ENCODE measurements around the gene ZNF442.
"Not testable (repeated sequence)": the region's sequence is repeated elsewhere in the genome, so short reads cannot be mapped to it uniquely, and the experiment has no call there.

ZNF442 gene

DNA sequence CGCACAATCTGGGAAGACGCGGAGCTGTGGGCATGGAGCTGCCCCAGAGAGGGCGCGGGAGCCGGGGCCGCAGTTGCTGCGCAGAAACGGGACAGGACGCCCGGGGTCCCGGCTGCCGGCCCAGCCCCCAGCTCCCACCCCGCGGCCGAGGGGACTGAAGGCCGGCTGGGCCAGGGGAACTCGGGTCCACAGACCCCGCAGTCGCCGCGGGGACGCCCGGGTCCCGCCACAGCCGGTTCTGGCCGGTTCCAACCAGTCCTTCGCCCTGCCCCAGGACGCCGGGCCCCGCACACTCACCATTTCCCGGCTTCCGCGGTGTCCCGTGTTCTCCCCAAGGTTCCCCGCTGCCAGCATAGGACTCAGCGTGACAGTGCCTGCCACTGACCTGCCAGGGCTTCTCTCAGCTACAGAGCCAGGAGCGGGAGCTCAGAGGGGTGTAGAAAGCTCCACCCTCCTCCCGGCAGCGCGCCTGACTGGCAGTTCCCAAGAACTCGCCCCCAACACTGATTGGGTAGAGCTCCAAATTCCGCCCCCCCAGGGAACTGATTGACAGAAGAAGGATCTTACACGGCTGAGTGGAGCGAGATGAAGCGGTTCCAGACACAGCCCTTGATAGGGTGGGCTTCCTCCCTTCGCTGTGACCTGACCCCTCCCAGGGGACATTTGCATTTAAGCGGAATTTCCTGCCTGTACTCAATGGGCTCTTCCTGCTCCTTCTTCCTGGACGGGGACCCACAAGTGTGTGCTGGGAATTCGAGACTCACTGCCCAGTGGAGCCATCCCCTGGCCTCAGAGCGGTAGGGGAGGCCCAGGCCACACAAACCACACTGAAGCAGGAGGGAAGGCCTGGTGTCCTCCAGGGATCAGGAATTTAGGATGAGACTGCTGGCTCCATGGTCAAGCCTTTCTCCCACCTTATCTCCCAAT, at the start of gene ZNF442:
ZNF442 (minus strand) TSS at position 448 of the 927 bp plus-strand sequence. CDS start 2,052 bp downstream, outside the sequence.
- DNase-seq = peak; percentile 98

- DNase-seq = no peak
Measured at GRCh38 chr19:12411893-12412292, 46.4 kb upstream of the ZNF442 start.

GRCh38 chr19:12400633-12401502, 35.4 kb upstream of the ZNF442 start, which contains the start of gene ZNF799:
Gene ZNF799, minus strand, starts transcription at chr19:12401271. Its CDS starts 201 bp downstream, at chr19:12401070.
- DNase-seq = peak; percentile 99

DNA sequence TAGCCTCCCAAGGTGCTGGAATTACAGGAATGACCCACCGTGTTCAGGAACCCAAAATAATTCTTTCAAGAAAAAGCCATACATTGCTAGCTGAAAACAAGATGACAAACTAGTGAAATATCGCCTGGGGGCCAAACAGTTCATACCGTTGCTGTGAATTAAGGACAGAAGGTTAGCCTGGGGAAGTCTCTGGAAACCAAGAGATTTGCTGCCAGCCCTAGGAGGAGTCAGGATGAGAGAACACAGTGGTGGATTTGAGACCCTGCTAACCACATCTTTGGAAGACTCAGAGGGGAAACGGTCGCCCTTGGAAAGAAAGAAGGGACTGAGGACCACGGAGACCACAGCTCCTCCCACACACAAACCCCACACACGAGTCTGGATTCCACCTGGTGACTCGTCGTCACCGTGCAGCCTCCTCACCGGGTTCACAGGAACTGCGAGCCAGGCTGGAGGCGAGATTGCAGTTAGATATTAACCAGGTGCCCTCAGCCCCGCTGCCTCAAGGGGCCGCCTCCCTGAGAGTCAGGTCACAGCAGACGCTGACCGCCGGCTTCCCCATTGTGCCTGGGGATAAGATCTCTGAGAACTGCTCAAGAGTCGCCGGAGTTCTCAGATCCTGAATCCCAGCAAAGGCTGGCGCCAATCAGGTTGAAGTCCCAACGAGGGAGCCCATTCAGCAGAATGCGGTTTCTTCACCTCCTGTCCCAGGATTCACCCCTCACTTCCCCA, 34.6 kb upstream of the ZNF442 start:
- peak; percentile 83 for DNase-seq

- DNase-seq = not testable (repeated sequence)
Measured at GRCh38 chr19:12391148-12391547, 25.7 kb upstream of the ZNF442 start.

GRCh38 chr19:12386365-12386764, 20.9 kb upstream of the ZNF442 start:
- DNase-seq = not testable (repeated sequence)

DNA sequence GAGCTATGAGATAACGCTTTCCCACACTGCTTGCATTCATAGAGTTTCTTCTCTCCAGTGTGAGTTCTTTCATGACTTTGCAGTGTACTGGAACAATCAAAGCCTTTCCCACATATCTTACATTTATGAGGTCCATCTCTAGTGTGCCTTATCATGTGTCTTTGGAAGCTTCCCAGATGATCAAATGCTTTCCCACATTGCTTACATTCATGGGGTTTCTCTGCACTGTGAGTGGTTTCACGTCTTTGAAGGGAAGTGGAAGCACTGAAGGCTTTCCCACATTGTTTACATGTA, 14.9 kb upstream of the ZNF442 start:
- no peak for DNase-seq

- DNase-seq = no peak
Measured at GRCh38 chr19:12379732-12380443, 14.4 kb upstream of the ZNF442 start.

GRCh38 chr19:12374026-12374425, 8.5 kb upstream of the ZNF442 start:
- no peak for DNase-seq

- peak; percentile 52 for DNase-seq
Measured at GRCh38 chr19:12364391-12365235, 870 bp downstream of the ZNF442 start.

- DNase-seq = not testable (repeated sequence)
Measured at GRCh38 chr19:12362236-12362635, 3.2 kb downstream of the ZNF442 start.

GRCh38 chr19:12353375-12353774, 12.1 kb downstream of the ZNF442 start:
- no peak for DNase-seq

DNA sequence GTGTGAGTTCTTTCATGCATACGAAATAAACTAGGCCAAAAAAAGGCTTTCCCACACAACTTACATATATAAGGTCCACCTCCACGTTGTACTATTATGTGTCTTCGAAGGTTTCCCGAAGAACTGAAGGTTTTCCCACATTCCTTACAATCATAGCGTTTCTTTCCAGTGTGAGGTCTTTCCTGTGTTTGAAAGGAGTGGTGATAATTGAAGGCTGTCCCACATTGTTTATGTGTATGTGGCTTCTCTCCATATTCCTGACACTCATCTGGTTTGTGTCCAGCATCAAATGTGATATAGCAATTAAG, 14.6 kb downstream of the ZNF442 start:
- DNase-seq = no peak

DNA sequence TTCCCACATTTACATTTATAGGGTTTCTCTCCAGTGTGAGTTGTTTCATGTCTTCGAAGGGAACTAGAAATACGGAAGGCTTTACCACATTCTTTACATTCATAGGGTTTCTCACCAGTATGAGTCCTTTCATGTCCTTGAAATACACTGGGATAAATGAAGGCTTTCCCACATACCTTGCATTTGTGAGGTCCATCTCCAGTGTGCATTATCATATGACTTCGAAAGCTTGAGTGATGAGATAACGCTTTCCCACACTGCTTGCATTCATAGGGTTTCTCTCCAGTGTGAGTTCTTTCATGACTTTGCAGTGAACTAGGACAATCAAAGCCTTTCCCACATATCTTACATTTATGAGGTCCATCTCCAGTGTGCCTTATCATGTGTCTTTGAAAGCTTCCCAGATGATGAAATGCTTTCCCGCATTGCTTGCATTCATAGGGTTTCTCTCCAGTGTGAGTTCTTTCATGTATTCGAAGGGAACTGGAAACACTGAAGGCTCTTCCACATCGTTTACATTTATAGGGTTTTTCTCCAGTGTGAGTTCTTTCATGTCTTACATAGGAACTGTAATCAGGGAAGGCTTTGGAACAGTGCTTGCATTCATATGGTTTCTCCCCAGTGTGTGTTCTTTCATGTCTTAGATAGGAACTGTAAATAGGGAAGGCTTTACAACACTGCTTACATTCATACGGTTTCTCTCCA, 15.1 kb downstream of the ZNF442 start:
- DNase-seq = no peak

- DNase-seq = no peak
Measured at GRCh38 chr19:12346896-12347295, 18.6 kb downstream of the ZNF442 start.

GRCh38 chr19:12345197-12345596, 20.3 kb downstream of the ZNF442 start:
- no peak for DNase-seq

DNA sequence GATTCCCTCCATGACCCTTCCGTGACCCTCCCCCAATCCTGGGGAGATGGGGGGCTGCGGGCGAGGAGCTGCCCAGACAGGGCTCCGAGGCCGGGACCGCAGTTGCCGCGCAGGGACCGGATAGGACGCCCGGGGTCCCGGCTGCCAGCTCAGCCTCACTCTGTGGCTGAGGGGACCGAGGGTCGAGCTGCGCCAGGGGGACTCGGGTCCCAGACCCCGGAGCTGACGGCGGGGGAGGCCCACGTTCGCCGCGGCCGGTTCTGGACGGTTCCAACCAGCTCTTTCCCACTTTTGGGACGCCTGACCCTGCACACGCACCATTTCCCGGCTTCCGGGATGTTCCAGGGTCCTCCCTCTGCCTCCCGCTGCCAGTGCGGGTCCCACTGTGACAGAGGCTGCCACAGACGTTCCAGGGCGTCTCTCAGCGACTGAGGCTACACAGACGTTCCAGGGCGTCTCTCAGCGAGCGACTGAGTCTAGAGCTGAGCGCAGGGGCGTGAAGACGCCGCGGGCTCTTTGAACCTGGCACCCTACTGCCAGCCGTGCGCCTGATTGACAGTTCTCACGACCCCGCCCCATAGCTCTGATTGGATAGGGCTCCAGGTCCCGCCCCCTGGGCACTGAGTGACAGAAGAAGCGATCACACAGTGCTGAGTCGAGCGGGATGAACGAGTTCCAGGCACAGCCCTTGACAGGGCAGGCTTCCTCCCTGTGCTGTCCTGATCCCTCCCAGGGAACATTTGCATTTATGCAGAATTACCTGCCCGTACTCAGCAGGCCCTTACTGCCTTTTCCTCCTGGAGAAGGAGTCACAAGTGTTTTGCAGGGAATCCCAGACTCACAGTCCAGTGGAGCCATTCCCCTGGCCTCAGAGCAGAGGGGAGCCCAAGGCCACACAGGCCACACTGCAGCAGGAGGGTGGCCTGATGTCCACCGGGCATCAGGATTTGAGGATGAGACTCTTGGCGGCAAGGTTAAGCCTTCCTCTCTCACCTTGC, 32.0 kb downstream of the ZNF442 start, which contains the start of gene ZNF563:
ZNF563 (minus strand) TSS at position 472 of the 998 bp plus-strand sequence; CDS start at position 321, 151 bp downstream.
- DNase-seq = peak; percentile 98

GRCh38 chr19:12331211-12331941, 34.1 kb downstream of the ZNF442 start:
- no peak for DNase-seq

- no peak for DNase-seq
Measured at GRCh38 chr19:12330340-12330739, 35.1 kb downstream of the ZNF442 start.

Measured in islet precursor cell (in vitro differentiated cells).